Left renal pelvis (tissue), 4 donors: ENCODE results near the gene SAXO1. TPM values are rescaled to one million over a fixed set of nuclear protein-coding genes. Genes with fewer than 3 reads are reported as not detected.
"Not testable (repeated sequence)": the region's sequence is repeated elsewhere in the genome, so short reads cannot be mapped to it uniquely, and the experiment has no call there.

Experiments
- DNase-seq, 4 donors: peaks; one replicate each; pipeline ENCODE4 v3.0.0-alpha.2; 2013; ENCODE audit warnings: low read depth in 4 of 4, low spot score in 3 of 4
- polyA plus RNA-seq, 4 donors: library from polyadenylated mRNA; unstranded; fragments of 120-200 nt; gene quantifications; one replicate each; pipeline ENCODE4 v1.2.1, GENCODE V29; 2013; ENCODE audit not compliant: insufficient read length in 4 of 4

The SAXO1 gene, protein sequence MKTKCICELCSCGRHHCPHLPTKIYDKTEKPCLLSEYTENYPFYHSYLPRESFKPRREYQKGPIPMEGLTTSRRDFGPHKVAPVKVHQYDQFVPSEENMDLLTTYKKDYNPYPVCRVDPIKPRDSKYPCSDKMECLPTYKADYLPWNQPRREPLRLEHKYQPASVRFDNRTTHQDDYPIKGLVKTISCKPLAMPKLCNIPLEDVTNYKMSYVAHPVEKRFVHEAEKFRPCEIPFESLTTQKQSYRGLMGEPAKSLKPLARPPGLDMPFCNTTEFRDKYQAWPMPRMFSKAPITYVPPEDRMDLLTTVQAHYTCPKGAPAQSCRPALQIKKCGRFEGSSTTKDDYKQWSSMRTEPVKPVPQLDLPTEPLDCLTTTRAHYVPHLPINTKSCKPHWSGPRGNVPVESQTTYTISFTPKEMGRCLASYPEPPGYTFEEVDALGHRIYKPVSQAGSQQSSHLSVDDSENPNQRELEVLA
- polyA plus RNA-seq: under 1 TPM; 0.12 to 0.46 (median 0.23) TPM

GRCh38 chr9:19033015-19033414 lies at the start of gene SAXO1:
SAXO1 (minus strand) TSS chr9:19033209; CDS start chr9:19032908, 301 bp downstream.
- DNase-seq: no peak

DNA sequence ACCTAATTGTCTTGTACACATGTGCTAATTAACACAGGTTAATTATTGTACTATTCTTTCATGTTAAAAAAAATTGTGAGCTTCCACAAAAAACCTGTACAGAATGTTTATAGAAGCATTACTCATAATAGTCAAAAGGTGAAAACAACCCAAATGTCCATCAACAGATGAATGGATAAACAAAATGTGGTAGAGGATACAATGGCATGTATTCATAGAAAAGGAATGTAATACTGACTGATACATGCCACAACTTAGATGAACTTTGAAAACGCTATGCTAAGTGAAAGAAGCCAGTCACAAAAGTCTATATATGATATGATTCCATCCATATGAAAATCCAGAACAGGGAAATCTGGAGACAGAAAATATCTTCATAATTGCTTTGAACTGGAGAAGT lies 41.8 kb upstream of the SAXO1 start:
- DNase-seq: no peak

GRCh38 chr9:19074229-19074628 lies 41.2 kb upstream of the SAXO1 start:
- no peak for DNase-seq

GRCh38 chr9:19057033-19057432 lies 24.0 kb upstream of the SAXO1 start:
- DNase-seq: no peak

DNA sequence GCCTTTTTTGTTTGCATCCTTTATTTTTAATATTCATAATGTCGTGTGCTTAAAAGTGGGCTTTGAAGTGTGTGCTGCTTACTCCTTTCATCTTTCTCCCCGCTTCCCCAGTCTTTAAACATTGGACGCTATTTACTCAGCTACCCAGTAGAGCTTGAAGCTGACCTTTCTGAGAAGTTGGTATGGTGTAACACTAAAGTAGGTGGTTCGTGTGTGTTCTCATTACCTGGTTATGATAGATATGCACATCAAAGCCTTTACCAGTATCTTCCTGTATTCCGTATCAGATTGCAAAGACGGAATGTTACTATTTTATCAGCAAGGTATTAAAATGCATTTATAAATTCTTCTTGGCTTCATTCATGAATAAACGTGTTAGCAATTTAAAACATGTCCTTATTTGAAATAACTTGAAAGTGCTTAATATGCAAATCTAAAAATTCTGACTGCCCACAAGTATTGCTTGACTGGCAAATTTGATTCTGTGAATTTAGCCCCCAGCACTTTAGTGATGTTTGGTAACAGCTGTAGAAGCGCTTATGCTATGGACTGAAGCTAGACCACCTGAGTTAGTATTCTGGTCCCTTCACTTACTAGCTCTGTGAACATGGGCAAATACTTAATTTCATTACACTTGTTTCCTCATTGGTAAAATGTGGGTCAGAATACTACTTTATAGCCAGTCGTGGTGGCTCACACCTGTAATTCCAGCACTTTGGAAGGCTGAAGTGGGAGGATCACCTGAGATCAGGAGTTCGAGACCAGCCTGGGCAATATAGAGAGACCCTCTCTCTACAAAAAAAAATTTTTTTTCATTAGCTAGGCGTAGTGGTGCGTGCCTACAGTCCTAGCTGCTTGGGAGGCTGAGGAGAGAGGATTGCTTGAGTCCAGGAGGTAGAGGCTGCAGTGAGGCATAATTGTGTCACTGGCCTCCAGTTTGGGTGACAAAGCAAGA lies 17.9 kb upstream of the SAXO1 start:
- DNase-seq: no peak

- DNase-seq: peak in 1 of 4 donors; percentile 26
Observed at GRCh38 chr9:19049917-19050636, 17.1 kb upstream of the SAXO1 start.

DNA sequence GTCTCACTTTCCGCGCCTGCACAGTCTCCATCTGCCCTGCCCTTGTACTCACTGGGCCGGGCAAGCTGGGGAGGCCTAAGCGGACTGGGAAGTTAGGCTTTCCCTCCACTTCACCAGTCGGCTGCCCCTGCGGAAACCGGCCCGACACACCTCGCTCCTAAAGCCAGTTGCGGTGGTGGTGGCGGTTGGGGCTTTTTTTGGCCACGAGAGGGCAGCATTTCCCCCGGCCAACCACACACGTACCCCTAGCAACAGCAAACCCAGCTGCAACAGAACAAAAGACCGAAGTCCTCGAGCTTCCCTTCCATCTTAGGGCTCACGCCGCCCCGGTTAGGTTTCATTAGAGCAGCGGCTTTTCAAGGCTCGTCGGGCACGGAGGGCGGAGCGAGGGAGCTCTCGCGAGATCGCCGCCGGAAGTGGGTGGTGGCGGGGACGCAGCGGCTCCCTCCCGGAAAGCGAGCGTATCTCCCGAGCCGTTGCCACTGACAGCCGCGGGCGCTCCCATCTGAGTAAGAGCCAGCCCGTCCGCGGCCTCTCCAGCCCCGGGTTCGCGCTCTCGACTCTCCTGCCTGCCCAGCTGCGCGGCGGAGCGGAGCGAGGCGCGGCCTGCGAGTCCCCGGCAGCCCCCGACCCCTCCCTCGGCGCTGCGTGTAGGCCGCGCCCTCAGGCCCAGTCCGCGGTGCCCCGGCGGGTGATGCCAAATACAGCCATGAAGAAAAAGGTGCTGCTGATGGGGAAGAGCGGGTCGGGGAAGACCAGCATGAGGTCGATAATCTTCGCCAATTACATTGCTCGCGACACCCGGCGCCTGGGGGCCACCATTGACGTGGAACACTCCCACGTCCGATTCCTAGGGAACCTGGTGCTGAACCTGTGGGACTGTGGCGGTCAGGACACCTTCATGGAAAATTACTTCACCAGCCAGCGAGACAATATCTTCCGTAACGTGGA lies 16.2 kb upstream of the SAXO1 start, which contains the start of gene RRAGA:
Gene RRAGA, plus strand, starts transcription at position 462 of the 951 bp plus-strand sequence. Its CDS starts 233 bp downstream, at position 695.
- DNase-seq: peak; percentile 89 to 94 (median 90)

GRCh38 chr9:19036611-19037010 lies 3.6 kb upstream of the SAXO1 start:
- no peak for DNase-seq

DNA sequence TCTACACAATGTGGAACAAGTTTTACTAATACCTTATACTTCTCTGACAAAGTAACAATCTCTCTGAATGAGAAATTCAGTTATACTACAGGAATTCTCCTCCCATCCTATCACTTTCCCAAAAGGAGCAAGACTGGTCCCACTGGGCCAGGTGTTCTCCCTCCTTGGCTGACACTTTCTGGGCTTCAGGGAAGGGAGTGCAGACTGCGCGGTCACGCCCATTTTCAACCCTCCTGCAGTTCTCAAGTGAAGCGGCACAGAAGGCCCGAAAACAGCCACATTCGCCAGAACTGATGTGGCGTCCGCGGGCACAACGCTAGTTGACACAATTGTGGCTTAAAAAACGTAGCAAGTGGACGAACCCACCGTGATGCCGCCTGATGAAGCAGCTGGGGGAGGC lies 603 bp downstream of the SAXO1 start:
- no peak for DNase-seq

DNA sequence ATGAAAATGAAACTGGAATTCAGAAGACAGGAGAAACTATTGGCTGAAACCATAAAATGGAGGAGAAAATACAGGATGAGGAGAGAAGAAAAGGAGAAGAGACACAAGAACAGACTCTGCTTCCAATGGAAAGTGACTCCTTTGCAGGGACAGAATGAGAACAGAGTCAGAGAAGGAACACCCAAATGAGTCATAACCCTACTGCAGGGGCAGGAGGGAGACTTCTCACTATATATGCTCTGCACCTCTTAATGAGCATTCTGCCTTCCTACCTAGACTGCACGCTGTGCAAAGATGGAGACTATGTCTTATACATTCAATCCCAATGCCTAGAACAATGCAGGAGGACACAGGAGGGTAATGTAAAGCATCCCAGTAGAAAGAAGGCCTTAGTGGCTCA lies 2.1 kb downstream of the SAXO1 start:
- DNase-seq: no peak

DNA sequence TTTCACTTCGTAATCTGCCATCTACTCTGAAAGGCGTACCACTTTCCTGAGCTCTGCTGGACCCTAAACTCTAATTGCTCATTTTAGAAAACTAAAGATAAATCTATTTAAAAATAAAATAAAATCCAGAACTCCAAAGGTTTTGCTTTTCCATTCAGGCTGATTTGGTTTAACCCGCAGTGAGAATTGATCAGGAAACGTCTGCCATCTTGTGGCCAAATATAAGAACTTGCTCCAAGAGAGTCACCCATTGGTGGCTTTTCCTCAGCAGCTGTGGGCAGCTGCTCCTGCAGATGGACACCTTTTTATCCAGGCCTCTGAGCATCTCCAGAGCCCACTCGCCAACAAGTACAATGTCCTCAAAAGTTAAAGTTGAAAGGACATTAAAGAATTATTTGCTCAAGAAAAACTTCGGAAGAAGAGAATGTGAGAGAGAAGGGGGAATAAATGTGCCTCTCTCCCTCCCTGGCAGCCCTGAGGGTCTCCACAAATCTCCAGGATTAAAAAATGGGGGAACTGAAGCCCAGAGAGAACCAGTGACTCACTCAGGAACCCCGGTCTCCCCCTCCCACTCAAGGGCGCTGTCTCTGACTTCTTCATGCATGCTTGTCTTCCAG lies 4.1 kb downstream of the SAXO1 start:
- peak in 2 of 4 donors; percentile 60 to 61 for DNase-seq

- DNase-seq: no peak
Observed at GRCh38 chr9:19027825-19028224, 5.2 kb downstream of the SAXO1 start.

DNA sequence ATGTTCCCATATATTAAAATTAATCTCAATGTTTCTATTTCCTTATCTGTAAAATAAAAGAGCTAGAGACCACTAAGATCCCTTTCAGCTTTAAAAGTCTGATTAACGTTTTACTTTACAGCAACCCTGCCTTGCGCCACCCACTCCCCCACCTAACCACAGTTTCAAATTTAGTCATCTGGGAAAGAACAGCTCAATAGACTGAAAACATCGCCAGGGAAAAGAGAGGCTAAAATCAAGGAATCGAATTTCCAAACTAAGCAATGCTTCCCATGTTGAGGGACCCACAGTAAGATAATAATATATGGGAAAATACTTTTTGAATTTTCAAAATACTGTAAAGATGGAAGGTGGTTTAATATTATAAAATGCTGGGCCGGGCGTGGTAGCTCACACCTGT lies 6.6 kb downstream of the SAXO1 start:
- DNase-seq: no peak

DNA sequence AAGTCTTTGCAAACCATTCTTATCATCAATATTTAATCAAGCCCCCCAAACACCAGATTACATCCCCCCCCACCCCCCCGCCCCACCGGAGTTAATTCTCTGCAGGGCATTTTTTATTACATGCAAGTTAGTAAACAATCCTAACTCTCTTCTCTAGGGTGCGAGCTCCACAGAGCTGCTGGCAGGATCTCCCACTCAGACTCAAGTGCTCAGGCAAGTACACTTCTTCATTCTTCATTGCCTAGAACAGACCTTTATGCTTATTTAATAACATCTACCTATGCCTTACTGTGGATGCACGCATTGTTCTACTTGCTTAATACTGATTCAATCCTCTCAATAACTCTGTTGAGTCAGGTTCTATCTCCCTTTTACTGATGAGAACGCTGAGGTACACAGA lies 9.9 kb downstream of the SAXO1 start:
- DNase-seq: no peak

- DNase-seq: no peak
Observed at GRCh38 chr9:19022206-19022605, 10.8 kb downstream of the SAXO1 start.

DNA sequence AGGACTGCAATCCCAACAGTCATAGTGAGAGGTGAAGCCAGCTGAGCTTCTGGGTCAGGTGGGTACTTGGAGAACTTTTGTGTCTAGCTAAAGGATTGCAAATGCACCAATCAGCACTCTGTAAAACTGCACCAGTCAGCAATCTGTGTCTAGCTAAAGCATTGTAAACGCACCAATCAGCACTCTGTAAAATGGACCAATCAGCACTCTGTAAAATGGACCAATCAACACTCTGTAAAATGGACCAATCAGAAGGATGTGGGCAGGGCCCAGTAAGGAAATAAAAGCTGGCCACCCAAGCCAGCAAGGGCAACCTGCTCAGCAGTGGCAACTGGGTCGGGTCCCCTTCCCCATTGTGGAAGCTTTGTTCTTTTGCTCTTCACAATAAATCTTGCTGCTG lies 11.4 kb downstream of the SAXO1 start:
- DNase-seq: not testable (repeated sequence)

DNA sequence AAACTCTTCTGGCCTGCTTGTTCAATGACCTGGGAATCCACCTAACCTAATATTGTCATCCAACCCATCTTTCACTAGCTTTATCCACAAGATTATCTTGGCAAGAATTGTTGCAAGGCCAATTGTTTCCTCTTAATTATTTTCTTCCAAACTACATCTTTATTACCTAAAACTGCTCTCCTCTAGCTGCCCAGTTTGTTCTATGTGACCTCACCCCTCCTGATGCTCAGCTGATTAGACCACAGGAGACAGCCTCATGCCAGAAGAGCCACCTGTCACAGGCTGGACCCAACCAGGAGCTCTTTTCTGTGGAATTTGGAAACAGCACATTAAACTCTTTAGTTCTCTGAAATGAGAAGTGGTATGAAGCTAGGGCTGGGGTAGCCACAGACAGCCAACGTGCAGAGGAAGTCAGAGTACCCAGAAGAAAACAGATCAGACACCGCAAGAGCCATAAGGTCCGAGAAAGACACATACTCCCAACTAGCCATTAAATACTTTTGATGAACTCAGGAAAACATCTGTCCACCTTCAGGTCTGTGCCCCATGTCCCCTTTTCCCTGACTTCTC lies 12.0 kb downstream of the SAXO1 start:
- no peak for DNase-seq

- no peak for DNase-seq
Observed at GRCh38 chr9:19018201-19018600, 14.8 kb downstream of the SAXO1 start.
